IMR-90 (cell line): Measurements from ENCODE around the gene DOK3. TPM values are rescaled to one million over a fixed set of nuclear protein-coding genes. Genes with fewer than 3 reads are reported as not detected.

ENCODE experiments used
- ATAC-seq: fragments of 200-7000 bp; cut with Tn5 transposase; 2 replicates; pipeline ENCODE4 v1.9.1; 2020; ENCODE audit warnings: low read depth, mild to moderate bottlenecking, moderate library complexity
- BruUV-seq: library from RNA; stranded (reverse); fragments of 400-500 nt; replicated peaks from 2 replicates; lab custom pipeline; 2021; lab: Mats Ljungman, UMichigan
- CTCF ChIA-PET: fragments of 300-600 bp; formaldehyde crosslinking; extraction: SDS; loops from one replicate; lab custom pipeline; 2021; ENCODE audit warnings: antibody characterized with exemption; lab: Yijun Ruan, JAX
- POLR2A ChIA-PET: fragments of 300-600 bp; sonication (Branson Sonifier 250); formaldehyde crosslinking; loops from one replicate; lab custom pipeline; 2022; ENCODE audit warnings: antibody characterized with exemption; ENCODE audit not compliant: unreplicated experiment; lab: Charles Lee
- DNase-seq: peaks from one replicate; pipeline ENCODE4 v3.0.0; 2013
- H2AFZ ChIP-seq: replicated peaks from 2 replicates; pipeline ENCODE3; 2013; ENCODE audit warnings: low read length, mild to moderate bottlenecking; ENCODE audit not compliant: poor library complexity
- H2AK5ac ChIP-seq: 2 replicates; pipeline ENCODE4 v1.6.1; 2013; ENCODE audit warnings: low read depth, low read length, inconsistent platforms
- H2AK9ac ChIP-seq: replicated peaks from 2 replicates; pipeline ENCODE3; 2013; ENCODE audit warnings: mild to moderate bottlenecking, low read depth, low read length, moderate library complexity; ENCODE audit not compliant: poor library complexity
- H2BK120ac ChIP-seq: 2 replicates; pipeline ENCODE4 v1.6.1; 2013; ENCODE audit warnings: low read depth, low read length, inconsistent platforms
- H2BK15ac ChIP-seq: 3 replicates; pipeline ENCODE4 v1.6.1; 2013; ENCODE audit warnings: low read depth, low read length, inconsistent platforms
- H2BK20ac ChIP-seq: 2 replicates; pipeline ENCODE4 v1.6.1; 2013; ENCODE audit warnings: low read depth, mild to moderate bottlenecking, inconsistent platforms, low read length, moderate library complexity
- H2BK5ac ChIP-seq: 2 replicates; pipeline ENCODE4 v1.6.1; 2013; ENCODE audit warnings: mild to moderate bottlenecking, low read depth, low read length, inconsistent platforms; ENCODE audit not compliant: poor library complexity, severe bottlenecking
- H3K14ac ChIP-seq: replicated peaks from 2 replicates; pipeline ENCODE4 v1.6.1; 2013; ENCODE audit warnings: low read depth, low read length, inconsistent platforms
- H3K18ac ChIP-seq: 2 replicates; pipeline ENCODE4 v1.6.1; 2013; ENCODE audit warnings: low read depth, low read length, control low read depth
- H3K23ac ChIP-seq: 2 replicates; pipeline ENCODE4 v1.6.1; 2013; ENCODE audit warnings: low read depth, low read length, inconsistent platforms
- H3K27ac ChIP-seq: 2 replicates; pipeline ENCODE4 v1.5.1; 2013; ENCODE audit warnings: mild to moderate bottlenecking, control low read depth, low read length; ENCODE audit not compliant: insufficient read depth
- H3K27me3 ChIP-seq: 2 replicates; pipeline ENCODE4 v1.6.1; 2013; ENCODE audit warnings: low read length; ENCODE audit not compliant: control insufficient read depth, insufficient read depth
- H3K36me3 ChIP-seq: 2 replicates; pipeline ENCODE4 v1.6.1; 2013; ENCODE audit warnings: low read length, mixed read lengths; ENCODE audit not compliant: control insufficient read depth, insufficient read depth
- H3K4ac ChIP-seq: 2 replicates; pipeline ENCODE4 v1.6.1; 2013; ENCODE audit warnings: low read depth, low read length, inconsistent platforms
- H3K4me1 ChIP-seq: 2 replicates; pipeline ENCODE4 v1.6.1; 2013; ENCODE audit warnings: low read length, mixed read lengths; ENCODE audit not compliant: control insufficient read depth, insufficient read depth
- H3K4me2 ChIP-seq: 2 replicates; pipeline ENCODE4 v1.6.1; 2013; ENCODE audit warnings: low read depth, mild to moderate bottlenecking, control low read depth, low read length, moderate library complexity
- H3K4me3 ChIP-seq: 2 replicates; pipeline ENCODE4 v1.5.1; 2013; ENCODE audit warnings: low read depth, mild to moderate bottlenecking, control low read depth, low read length, moderate library complexity; ENCODE audit not compliant: insufficient read depth
- H3K56ac ChIP-seq: 2 replicates; pipeline ENCODE4 v1.6.1; 2013; ENCODE audit warnings: low read length, inconsistent platforms; ENCODE audit not compliant: insufficient read depth; ENCODE audit errors: extremely low read depth
- H3K79me1 ChIP-seq, 2 experiments: 2 replicates each; pipeline ENCODE4 v1.6.1; 2013; ENCODE audit warnings: low read length in 2 of 2, inconsistent platforms in 1 of 2, low read depth in 1 of 2
- H3K9ac ChIP-seq: 2 replicates; pipeline ENCODE4 v1.6.1; 2013; ENCODE audit warnings: low read depth, low read length, control low read depth
- H3K9me1 ChIP-seq: 2 replicates; pipeline ENCODE4 v1.6.1; 2013; ENCODE audit warnings: low read length, inconsistent platforms; ENCODE audit not compliant: insufficient read depth
- H3K9me3 ChIP-seq: 2 replicates; pipeline ENCODE4 v1.6.1; 2013; ENCODE audit warnings: low read length; ENCODE audit not compliant: control insufficient read depth, insufficient read depth
- H4K20me1 ChIP-seq: 2 replicates; pipeline ENCODE4 v1.6.1; 2013; ENCODE audit warnings: low read length, inconsistent platforms; ENCODE audit not compliant: insufficient read depth
- H4K5ac ChIP-seq: 2 replicates; pipeline ENCODE4 v1.6.1; 2013; ENCODE audit warnings: mild to moderate bottlenecking, low read depth, low read length, control low read depth
- H4K8ac ChIP-seq, 2 experiments: 2 replicates each; pipeline ENCODE4 v1.6.1; 2013; ENCODE audit warnings: low read depth in 2 of 2, low read length in 2 of 2, control low read depth in 1 of 2, inconsistent platforms in 1 of 2
- H4K91ac ChIP-seq: 2 replicates; pipeline ENCODE4 v1.6.1; 2013; ENCODE audit warnings: low read depth, low read length, inconsistent platforms; ENCODE audit not compliant: insufficient read depth
- BHLHE40 ChIP-seq: fragments of 150-350 bp; IDR thresholded peaks from 2 replicates; pipeline ENCODE4 v1.6.1; 2016; ENCODE audit warnings: mild to moderate bottlenecking, low read depth, low read length
- CHD1 ChIP-seq: IDR thresholded peaks from 2 replicates; pipeline ENCODE4 v1.6.1; 2012; ENCODE audit warnings: low read depth, low read length, improper control_type of control experiment
- CTCF ChIP-seq: conservative IDR thresholded peaks from 2 replicates; pipeline ENCODE4 v1.5.1; 2012; ENCODE audit warnings: mild to moderate bottlenecking, low read depth, low read length, improper control_type of control experiment
- ELK1 ChIP-seq: fragments of 150-350 bp; IDR thresholded peaks from 2 replicates; pipeline ENCODE4 v1.6.1; 2016; ENCODE audit warnings: low read depth, mild to moderate bottlenecking, low read length, moderate library complexity, borderline replicate concordance
- MAFK ChIP-seq: IDR thresholded peaks from 2 replicates; pipeline ENCODE4 v1.6.1; 2012; ENCODE audit warnings: low read depth, low read length, improper control_type of control experiment
- MAZ ChIP-seq: IDR thresholded peaks from 2 replicates; pipeline ENCODE4 v1.6.1; 2012; ENCODE audit warnings: low read depth, mild to moderate bottlenecking, low read length, improper control_type of control experiment, moderate library complexity, borderline replicate concordance
- MXI1 ChIP-seq: IDR thresholded peaks from 2 replicates; pipeline ENCODE4 v1.6.1; 2012; ENCODE audit warnings: low read depth, mild to moderate bottlenecking, low read length, moderate library complexity, borderline replicate concordance
- POLR2A ChIP-seq: IDR thresholded peaks from 2 replicates; pipeline ENCODE4 v1.6.1; 2012; ENCODE audit warnings: mild to moderate bottlenecking, low read depth, low read length
- RAD21 ChIP-seq: IDR thresholded peaks from 2 replicates; pipeline ENCODE4 v1.6.1; 2012; ENCODE audit warnings: low read length, improper control_type of control experiment
- RFX5 ChIP-seq: IDR thresholded peaks from 2 replicates; pipeline ENCODE4 v1.8.0; 2012; ENCODE audit warnings: low read depth, mild to moderate bottlenecking, low read length, moderate library complexity
- SMC3 ChIP-seq: fragments of 150-350 bp; IDR thresholded peaks from 2 replicates; pipeline ENCODE4 v1.6.1; 2016; ENCODE audit warnings: low read depth, mild to moderate bottlenecking, antibody characterized with exemption, low read length, moderate library complexity
- WGBS, 2 experiments: methylation state at CpG; one replicate each; pipeline versions ENCODE4 v1.1.5 to v1.1.7; 2013; ENCODE audit warnings: missing lambda C conversion rate in 2 of 2; ENCODE audit not compliant: insufficient read length in 1 of 2; ENCODE audit errors: extremely low coverage in 2 of 2; 5-methylcytosine and 5-hydroxymethylcytosine counted together
- dilution Hi-C: fragments of 300-500 bp; cut with HindIII; formaldehyde crosslinking; loops from one replicate; pipeline ENCODE4 v1.14.3; 2018; ENCODE audit warnings: low sequenced_read_pairs; ENCODE audit not compliant: unreplicated experiment
- in situ Hi-C: fragments of 300-500 bp; cut with MboI; formaldehyde crosslinking; loops from 3 replicates; pipeline ENCODE4 v1.14.3; 2019; ENCODE audit warnings: low sequenced_read_pairs, inconsistent platforms, mixed read lengths
- intact Hi-C: fragments of 100-400 bp; cut with micrococcal nuclease; formaldehyde crosslinking; loops from 2 replicates; pipeline ENCODE4 v1.10.0; 2022
- polyA plus RNA-seq, 3 experiments: library from polyadenylated mRNA; depleted of rRNA; stranded (reverse); fragments of >200 nt; gene quantifications; 2 replicates each; pipeline ENCODE4 v1.2.3, GENCODE V29; 2012; ENCODE audit warnings: low replicate concordance in 1 of 3
- total RNA-seq: library from RNA; depleted of rRNA; stranded (reverse); fragments of >200 nt; gene quantifications from 2 replicates; pipeline ENCODE4 v1.2.3, GENCODE V29; 2012
- TF ChIP-seq, protein P1 (sequence below): fragments of 150-350 bp; IDR thresholded peaks from 2 replicates; pipeline ENCODE4 v1.6.1; 2017; ENCODE audit warnings: mild to moderate bottlenecking, antibody characterized with exemption, low read length, low read depth

Gene DOK3
- total and polyA plus RNA-seq, 2 of the 4 experiments (the other 2 are of a cell fraction): 0.54 to 3.9 TPM

DNA sequence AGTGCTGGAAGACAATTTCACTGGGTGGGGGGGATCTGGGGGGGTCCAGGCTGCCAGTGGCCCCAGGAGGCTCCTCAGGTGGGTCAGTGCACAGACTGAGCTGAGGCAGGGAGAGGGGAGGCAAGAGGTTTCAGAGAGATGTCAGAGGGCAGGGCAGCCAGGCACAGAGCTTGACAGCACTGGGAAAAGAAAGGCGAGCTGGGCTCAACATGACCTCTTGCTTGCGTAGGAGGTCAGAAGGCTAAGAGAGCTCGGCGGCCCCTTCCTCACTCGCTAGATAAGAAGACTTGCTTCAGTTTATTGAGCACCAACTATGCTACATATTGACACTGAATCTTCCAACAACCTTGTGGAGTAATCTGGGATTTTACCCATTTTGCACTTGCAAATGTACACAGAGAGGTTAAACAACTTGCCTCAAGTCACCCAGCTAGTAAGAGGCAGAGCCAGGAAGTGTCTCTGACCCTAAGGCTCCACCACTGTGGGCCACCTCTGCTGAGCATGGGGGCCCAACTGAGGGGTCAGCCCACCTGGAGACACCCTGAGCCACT, 15.8 kb downstream of the DOK3 start:
- no CpG with 5 or more reads among the region's 5 CpGs for WGBS, 2 experiments
- in situ Hi-C loops: no loop called here
- CTCF ChIA-PET: no interaction called here

More for the DNA sequence above, 15.8 kb downstream of the DOK3 start:
- H3K4ac ChIP-seq: peak overlapping the region; percentile 81
- no peak overlapping the region for H2AFZ ChIP-seq
- DNase-seq (no peak), ATAC-seq (no peak)
- H4K8ac ChIP-seq: peak overlapping the region; percentile 20 to 47; a peak in 3 of 4 replicates
- peak overlapping the region; percentile 35 for H3K56ac ChIP-seq
- no TSS peak for BruUV-seq
- peaks cover 64% of the 10 kb centered on the region for H3K36me3 ChIP-seq
- intact Hi-C loops (no loop called here), dilution Hi-C loops (no loop called here)
- peak overlapping the region; percentile 53 for H3K4me2 ChIP-seq
- H3K27ac ChIP-seq: peak overlapping the region; percentile 100
- H3K14ac ChIP-seq: peak overlapping the region; percentile 67
- peak overlapping the region; percentile 31; the same call in 1 of the 2 replicates for H4K91ac ChIP-seq
- H3K18ac ChIP-seq: peak overlapping the region; percentile 16; the same call in 1 of the 2 replicates
- peaks cover 6% of the 10 kb centered on the region for H3K9me1 ChIP-seq
- H2BK15ac ChIP-seq: no peak overlapping the region; the same call in 2 of the 3 replicates
- peaks cover 31% of the 10 kb centered on the region for H3K4me1 ChIP-seq
- H3K9ac ChIP-seq: peak overlapping the region; percentile 58
- H2AK9ac ChIP-seq: peak overlapping the region; percentile 100
- H3K23ac ChIP-seq: peak overlapping the region; percentile 76; the same call in 1 of the 2 replicates
- H3K79me1 ChIP-seq: peaks cover 29 to 76% of the 10 kb centered on the region in 2 experiments
- TF ChIP-seq POLR2A (no peak), ELK1 (no peak), SMC3 (no peak), MAFK (no peak), CHD1 (no peak), RFX5 (no peak), RAD21 (no peak), BHLHE40 (no peak), MAZ (no peak), MXI1 (no peak), CTCF (no peak)
- TF ChIP-seq, protein P1, sequence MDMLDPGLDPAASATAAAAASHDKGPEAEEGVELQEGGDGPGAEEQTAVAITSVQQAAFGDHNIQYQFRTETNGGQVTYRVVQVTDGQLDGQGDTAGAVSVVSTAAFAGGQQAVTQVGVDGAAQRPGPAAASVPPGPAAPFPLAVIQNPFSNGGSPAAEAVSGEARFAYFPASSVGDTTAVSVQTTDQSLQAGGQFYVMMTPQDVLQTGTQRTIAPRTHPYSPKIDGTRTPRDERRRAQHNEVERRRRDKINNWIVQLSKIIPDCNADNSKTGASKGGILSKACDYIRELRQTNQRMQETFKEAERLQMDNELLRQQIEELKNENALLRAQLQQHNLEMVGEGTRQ: no peak
- no peaks in the 10 kb centered on the region for H3K9me3 ChIP-seq
- POLR2A ChIA-PET: interaction anchor here (1.0 kb wide), 1 partner anchor 38 kb away, joined by 3 read pairs; no protein-coding TSS in a partner anchor
- H2BK20ac ChIP-seq: no peak overlapping the region
- peaks cover 81% of the 10 kb centered on the region for H4K20me1 ChIP-seq
- H2BK120ac ChIP-seq: peak overlapping the region; percentile 30; the same call in 1 of the 2 replicates
- H4K5ac ChIP-seq: peak overlapping the region; percentile 5; the same call in 1 of the 2 replicates
- H2AK5ac ChIP-seq: peak overlapping the region; percentile 90
- H2BK5ac ChIP-seq: peak overlapping the region; percentile 100
- no peaks in the 10 kb centered on the region for H3K27me3 ChIP-seq
- peak overlapping the region; percentile 2; the same call in 1 of the 2 replicates for H3K4me3 ChIP-seq
